Femur (tissue), 1 donor: ENCODE data around the gene CAPN8.
A peak's percentile ranks its signal among the peaks of the same experiment; 100 is the strongest.
"Not testable (repeated sequence)": the region's sequence is repeated elsewhere in the genome, so short reads cannot be mapped to it uniquely, and the experiment has no call there.

Experiments used
- DNase-seq: peaks from one replicate; pipeline ENCODE4 v3.0.0-alpha.2; 2017

The CAPN8 gene

GRCh38 chr1:223521150-223521549 is 144.4 kb downstream of the CAPN8 start:
- DNase-seq = no peak

- no peak for DNase-seq
These were observed 145.3 kb downstream of the CAPN8 start for GRCh38 chr1:223520200-223520599.

GRCh38 chr1:223519116-223519515 is 146.4 kb downstream of the CAPN8 start:
- DNase-seq = no peak

- not testable (repeated sequence) for DNase-seq
These were observed 146.9 kb downstream of the CAPN8 start for GRCh38 chr1:223518553-223518952.

GRCh38 chr1:223515926-223516325 is 149.6 kb downstream of the CAPN8 start:
- DNase-seq = no peak

- no peak for DNase-seq
These were observed 150.1 kb downstream of the CAPN8 start for GRCh38 chr1:223515421-223515820.

- DNase-seq = no peak
These were observed 150.9 kb downstream of the CAPN8 start for GRCh38 chr1:223514644-223515043.

GRCh38 chr1:223513309-223513708 is 152.2 kb downstream of the CAPN8 start:
- no peak for DNase-seq

- no peak for DNase-seq
These were observed 153.4 kb downstream of the CAPN8 start for GRCh38 chr1:223512057-223512456.

- no peak for DNase-seq
These were observed 156.7 kb downstream of the CAPN8 start for GRCh38 chr1:223508796-223509195.

GRCh38 chr1:223504741-223505140 is 160.8 kb downstream of the CAPN8 start:
- no peak for DNase-seq

GRCh38 chr1:223503348-223503747 is 162.2 kb downstream of the CAPN8 start:
- DNase-seq = no peak

GRCh38 chr1:223500560-223501425 is 164.7 kb downstream of the CAPN8 start:
- no peak for DNase-seq

GRCh38 chr1:223496883-223497282 is 168.6 kb downstream of the CAPN8 start:
- DNase-seq = no peak

- no peak for DNase-seq
These were observed 170.4 kb downstream of the CAPN8 start for GRCh38 chr1:223494926-223495645.

GRCh38 chr1:223492044-223492443 is 173.5 kb downstream of the CAPN8 start:
- DNase-seq = peak; percentile 59
